ENCODE measurements around the gene NTN4. TPM values are rescaled to one million over a fixed set of nuclear protein-coding genes. Genes with fewer than 3 reads are reported as not detected.
A peak's percentile ranks its signal among the peaks of the same experiment; 100 is the strongest.
"Not testable (repeated sequence)": the region's sequence is repeated elsewhere in the genome, so short reads cannot be mapped to it uniquely, and the experiment has no call there.

The NTN4 gene
- total RNA-seq, 1 donor from 2014 or later: 44.3 TPM

GRCh38 chr12:95746062-95746461 lies 44.5 kb downstream of the NTN4 start:
- DNase-seq: not testable (repeated sequence)

GRCh38 chr12:95742586-95742985 lies 48.0 kb downstream of the NTN4 start:
- DNase-seq: peak; percentile 42

- no peak for DNase-seq
Measured at GRCh38 chr12:95741635-95742034, 48.9 kb downstream of the NTN4 start.

- DNase-seq: no peak
Measured at GRCh38 chr12:95740751-95741150, 49.8 kb downstream of the NTN4 start.

GRCh38 chr12:95739561-95740313 lies 50.8 kb downstream of the NTN4 start:
- DNase-seq: no peak

GRCh38 chr12:95738024-95738611 lies 52.4 kb downstream of the NTN4 start:
- no peak for DNase-seq

- DNase-seq: no peak
Measured at GRCh38 chr12:95736631-95737030, 53.9 kb downstream of the NTN4 start.

GRCh38 chr12:95735728-95736127 lies 54.8 kb downstream of the NTN4 start:
- not testable (repeated sequence) for DNase-seq

- DNase-seq: no peak
Measured at GRCh38 chr12:95733141-95733825, 57.3 kb downstream of the NTN4 start.

GRCh38 chr12:95731519-95731958 lies 59.0 kb downstream of the NTN4 start:
- DNase-seq: no peak

GRCh38 chr12:95730457-95730856 lies 60.1 kb downstream of the NTN4 start:
- no peak for DNase-seq

- no peak for DNase-seq
Measured at GRCh38 chr12:95726903-95727302, 63.7 kb downstream of the NTN4 start.

GRCh38 chr12:95724767-95725166 lies 65.8 kb downstream of the NTN4 start:
- no peak for DNase-seq

GRCh38 chr12:95723693-95724384 lies 66.7 kb downstream of the NTN4 start:
- no peak for DNase-seq

- DNase-seq: no peak
Measured at GRCh38 chr12:95721320-95721719, 69.2 kb downstream of the NTN4 start.

- DNase-seq: no peak
Measured at GRCh38 chr12:95720146-95720545, 70.4 kb downstream of the NTN4 start.

GRCh38 chr12:95718772-95719171 lies 71.8 kb downstream of the NTN4 start:
- no peak for DNase-seq

GRCh38 chr12:95718006-95718431 lies 72.5 kb downstream of the NTN4 start:
- DNase-seq: no peak

GRCh38 chr12:95717316-95717928 lies 73.1 kb downstream of the NTN4 start:
- DNase-seq: no peak

- no peak for DNase-seq
Measured at GRCh38 chr12:95715177-95715576, 75.4 kb downstream of the NTN4 start.

- DNase-seq: no peak
Measured at GRCh38 chr12:95712269-95712668, 78.3 kb downstream of the NTN4 start.

GRCh38 chr12:95710386-95710785 lies 80.2 kb downstream of the NTN4 start:
- no peak for DNase-seq

Measured in occipital lobe (tissue), 2 donors.